NOMO-1 treated with DMSO at 0.1 percent for 48 hours (cell line): Measurements from ENCODE around the gene IL17B.

Experiments used
- DNase-seq: peaks from one replicate; lab custom pipeline; 2025; ENCODE audit not compliant: unreplicated experiment; lab: John Stamatoyannopoulos, UW

Gene IL17B

GRCh38 chr5:149362541-149362940, 16.6 kb downstream of the IL17B start:
- no peak for DNase-seq

DNA sequence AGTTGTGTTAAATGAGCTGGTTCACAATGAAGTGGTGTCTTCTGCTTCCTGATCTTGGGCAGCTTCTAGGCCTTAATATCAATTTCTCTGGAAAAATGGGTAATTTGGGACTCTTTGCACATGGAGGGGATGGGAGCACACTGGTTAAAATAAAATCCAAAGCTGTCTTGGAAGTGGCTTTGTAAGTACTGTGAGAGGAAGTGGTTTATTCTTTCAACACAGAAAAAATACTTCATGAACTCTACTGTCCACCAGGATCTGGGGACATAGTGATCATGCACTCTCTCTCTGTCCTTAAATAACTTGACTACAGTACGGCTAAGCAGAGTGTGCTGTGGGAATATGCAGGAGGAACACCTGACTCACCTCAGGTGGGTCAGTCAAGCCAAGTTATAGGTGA, 18.8 kb downstream of the IL17B start:
- DNase-seq, result peak; percentile 35

- DNase-seq, result no peak
Observed at GRCh38 chr5:149358868-149359495, 20.1 kb downstream of the IL17B start.

GRCh38 chr5:149358294-149358651, 20.8 kb downstream of the IL17B start:
- DNase-seq, result peak; percentile 49

DNA sequence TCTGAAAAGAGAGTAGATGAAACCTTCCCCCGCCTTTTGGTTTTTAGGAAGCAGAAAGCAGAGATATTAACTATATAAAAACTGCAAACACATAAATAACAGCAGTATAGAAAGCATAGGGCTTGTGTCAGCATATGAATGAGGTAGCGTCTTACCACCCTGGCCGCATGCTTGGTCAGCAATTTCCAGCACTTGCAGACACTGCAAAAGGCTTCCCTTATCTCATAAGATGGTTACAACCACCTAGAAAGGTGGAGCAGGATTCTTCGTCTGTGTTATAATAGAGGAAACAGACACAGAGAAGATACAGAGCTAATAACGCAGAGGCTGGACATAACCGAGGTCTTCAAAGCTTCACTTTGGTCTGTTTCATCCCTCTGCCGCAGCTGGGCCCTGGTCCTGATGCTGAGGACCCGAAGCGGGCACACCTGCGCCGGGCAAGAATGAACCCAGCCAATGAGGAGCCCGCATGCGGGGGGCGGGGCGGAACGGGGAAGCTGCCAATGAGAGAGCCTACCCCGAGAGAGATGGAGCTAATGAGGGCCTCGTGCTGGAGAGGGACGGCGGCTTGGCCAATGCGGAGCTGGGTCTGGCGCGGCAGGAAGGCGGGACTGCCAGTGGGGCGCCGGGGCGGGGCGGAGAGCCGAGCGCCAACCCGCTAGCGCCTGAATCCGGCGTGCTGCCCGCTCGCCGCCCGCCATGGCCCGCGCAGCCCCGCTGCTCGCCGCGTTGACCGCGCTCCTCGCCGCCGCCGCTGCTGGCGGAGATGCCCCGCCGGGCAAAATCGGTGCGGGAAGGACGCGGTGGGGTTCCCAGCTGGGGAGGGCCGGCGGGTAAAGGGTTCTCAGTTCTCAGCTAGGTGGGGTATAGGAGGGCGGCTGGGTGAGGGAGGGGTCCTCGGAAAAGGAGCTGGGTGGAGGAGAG, 21.5 kb downstream of the IL17B start, which contains the start of gene PCYOX1L:
TSS of gene PCYOX1L (plus strand) at position 677 of the 924 bp plus-strand sequence. CDS start at position 700, 23 bp downstream.
- peak; percentile 99 for DNase-seq

DNA sequence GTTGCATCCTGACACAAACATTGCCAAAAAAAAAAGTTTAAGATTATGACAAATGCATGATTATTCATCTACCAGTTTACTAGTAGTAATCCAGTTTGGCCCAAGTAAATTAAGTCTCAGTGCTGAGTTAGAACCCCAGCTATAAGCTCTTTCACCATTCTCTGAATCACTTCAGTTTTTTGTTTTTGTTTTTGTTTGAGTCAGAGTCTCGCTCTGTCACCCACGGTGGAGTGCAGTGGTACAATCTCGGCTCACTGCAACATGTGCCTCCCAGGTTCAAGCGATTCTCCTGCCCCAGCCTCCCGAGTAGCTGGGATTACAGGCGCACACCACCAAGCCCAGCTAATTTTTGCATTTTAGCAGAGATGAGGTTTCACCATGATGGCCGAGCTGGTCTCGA, 22.7 kb downstream of the IL17B start:
- no peak for DNase-seq

DNA sequence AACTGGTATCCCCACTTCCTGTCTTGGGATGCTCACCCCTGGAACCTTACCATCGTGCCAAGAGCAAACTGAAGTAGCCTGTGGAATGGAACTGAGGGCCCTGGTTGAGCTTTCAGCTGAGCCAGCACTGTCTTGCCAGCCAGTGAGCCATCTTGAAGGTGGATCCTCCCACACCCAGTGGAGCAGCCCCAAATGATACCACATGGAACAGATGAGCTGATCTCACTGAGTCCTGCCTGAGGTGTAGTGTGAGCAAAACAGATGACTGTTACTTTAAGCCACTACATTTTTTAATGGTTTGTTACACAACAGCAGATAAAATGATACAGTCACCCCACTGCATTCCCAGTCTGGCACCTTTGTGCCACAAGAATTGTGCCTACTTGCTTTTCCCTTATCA, 23.4 kb downstream of the IL17B start:
- DNase-seq, result no peak

- DNase-seq, result no peak
Observed at GRCh38 chr5:149353911-149354310, 25.2 kb downstream of the IL17B start.

GRCh38 chr5:149352169-149352568, 26.9 kb downstream of the IL17B start:
- no peak for DNase-seq

DNA sequence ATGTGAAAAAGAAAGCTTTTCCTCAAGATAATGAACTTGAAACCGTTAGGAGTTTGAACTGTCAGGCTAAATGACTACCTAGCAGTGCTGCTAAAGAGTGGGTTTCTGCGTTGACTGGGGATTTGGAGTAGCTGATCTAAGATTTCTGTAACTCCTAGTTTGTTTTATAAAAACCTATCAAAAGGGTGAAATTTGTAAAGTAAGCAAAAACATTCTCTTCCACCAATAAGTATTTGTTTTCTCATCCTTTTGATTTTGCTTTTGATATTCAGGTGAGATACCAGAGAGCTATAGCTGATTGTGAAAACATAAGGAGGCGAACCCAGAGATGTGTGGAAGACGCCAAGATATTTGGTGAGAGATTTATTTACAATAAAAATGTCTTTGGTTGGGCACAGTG, 29.7 kb downstream of the IL17B start:
- DNase-seq, result no peak

DNA sequence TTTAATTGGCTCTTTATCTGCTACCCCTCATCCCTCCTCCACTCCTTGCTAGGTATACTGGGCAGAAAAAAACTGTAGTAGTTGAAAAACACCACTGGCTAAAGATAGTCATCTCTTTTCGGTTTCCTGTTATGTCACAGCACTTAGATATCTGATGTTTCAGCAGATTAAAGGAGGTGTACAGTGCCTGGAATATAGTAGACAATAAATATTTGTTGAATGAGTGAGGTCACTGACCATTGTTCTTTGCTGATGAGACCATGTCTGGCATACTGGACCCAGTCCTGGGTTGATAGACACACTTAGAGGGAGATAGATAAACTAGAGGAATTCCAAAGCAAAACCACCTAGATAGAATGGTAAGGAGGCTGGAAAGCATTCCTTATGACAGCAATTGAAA, 30.6 kb downstream of the IL17B start:
- DNase-seq, result no peak

GRCh38 chr5:149345892-149346222, 33.2 kb downstream of the IL17B start:
- DNase-seq, result peak; percentile 16

- peak; percentile 96 for DNase-seq
Observed at GRCh38 chr5:149345147-149345891, 33.8 kb downstream of the IL17B start, which contains the start of gene GRPEL2. TSS of gene GRPEL2 (plus strand) at chr5:149345499. CDS start at chr5:149345540, 41 bp downstream.

GRCh38 chr5:149344151-149344550, 34.9 kb downstream of the IL17B start:
- peak; percentile 36 for DNase-seq

- no peak for DNase-seq
Observed at GRCh38 chr5:149341876-149342275, 37.2 kb downstream of the IL17B start.

GRCh38 chr5:149340920-149341319, 38.2 kb downstream of the IL17B start:
- DNase-seq, result no peak

- no peak for DNase-seq
Observed at GRCh38 chr5:149338364-149338763, 40.7 kb downstream of the IL17B start.

- no peak for DNase-seq
Observed at GRCh38 chr5:149337736-149338135, 41.4 kb downstream of the IL17B start.

GRCh38 chr5:149333711-149334443, 45.2 kb downstream of the IL17B start:
- no peak for DNase-seq

GRCh38 chr5:149328177-149328576, 50.9 kb downstream of the IL17B start:
- DNase-seq, result no peak

DNA sequence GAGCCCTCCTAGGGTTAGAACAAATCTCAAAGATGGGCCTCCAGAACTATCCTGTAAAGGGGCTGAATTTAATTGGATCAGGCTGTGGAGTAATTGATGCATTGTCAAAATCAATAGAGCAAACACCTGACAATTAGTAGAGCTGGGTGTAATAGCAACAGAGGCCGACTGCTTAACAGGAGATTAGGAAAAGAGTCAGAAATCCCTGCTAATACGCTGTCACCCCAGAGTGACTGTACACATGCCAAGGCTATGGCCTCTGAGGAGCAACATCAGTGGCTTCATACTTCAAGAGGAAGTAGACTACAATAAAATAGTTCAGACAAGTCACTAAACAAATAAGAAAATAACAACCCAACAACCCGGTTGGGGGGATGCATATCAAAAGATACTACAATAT, 52.5 kb downstream of the IL17B start:
- no peak for DNase-seq
